ENCODE data around the gene DDX39B. TPM values are rescaled to one million over a fixed set of nuclear protein-coding genes. Genes with fewer than 3 reads are reported as not detected.

The DDX39B gene
- total and polyA plus RNA-seq, 4 donors = 242 to 496 (median 416) TPM

DNA sequence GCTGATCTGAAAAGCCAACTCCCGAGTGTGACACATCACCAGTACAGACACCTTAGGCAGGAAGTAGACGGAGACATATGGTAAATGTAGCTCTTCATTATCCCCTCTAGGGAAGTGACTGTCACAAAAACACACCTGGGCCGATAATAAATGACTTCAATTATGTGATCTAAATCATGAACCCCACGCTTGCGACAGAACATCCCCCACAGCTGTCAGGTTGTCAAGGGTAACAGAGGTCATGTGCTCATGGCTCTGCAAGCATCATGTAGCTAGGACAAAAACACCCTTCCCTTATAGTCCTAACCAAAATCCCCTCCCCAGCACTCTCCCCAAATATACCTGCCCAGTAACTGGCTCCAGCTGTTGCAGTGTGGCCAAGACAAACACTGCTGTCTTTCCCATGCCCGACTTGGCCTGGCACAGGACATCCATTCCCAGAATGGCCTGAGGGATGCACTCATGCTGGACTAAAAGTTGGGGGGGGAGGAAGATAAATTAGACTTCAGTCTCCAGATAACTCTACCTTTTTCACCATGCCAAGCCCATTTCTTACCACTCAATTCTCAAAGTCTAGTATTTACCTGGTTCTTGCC is 2.9 kb downstream of the DDX39B start:
- no peaks in the 10 kb centered on the region for H3K9me3 ChIP-seq (ENCODE audit: control insufficient read depth, insufficient read depth, low read length)
- DNase-seq (ENCODE audit: low read depth in 4 of 6, low spot score in 6 of 6) = no peak
- H3K27ac ChIP-seq (ENCODE audit: low read depth, low read length) = no peak overlapping the region
- H3K4me3 ChIP-seq (ENCODE audit: low read depth, low read length) = no peak overlapping the region
- 89% methylated on average over 3 of the region's 6 CpGs for WGBS (ENCODE audit: insufficient coverage)
- peaks cover 27% of the 10 kb centered on the region for H3K4me1 ChIP-seq (ENCODE audit: control insufficient read depth, insufficient read depth, low read length)
- H3K36me3 ChIP-seq (ENCODE audit: control insufficient read depth, insufficient read depth, low read length) = peaks cover 61% of the 10 kb centered on the region
- no peaks in the 10 kb centered on the region for H3K27me3 ChIP-seq (ENCODE audit: control insufficient read depth, insufficient read depth, low read length)

DNA sequence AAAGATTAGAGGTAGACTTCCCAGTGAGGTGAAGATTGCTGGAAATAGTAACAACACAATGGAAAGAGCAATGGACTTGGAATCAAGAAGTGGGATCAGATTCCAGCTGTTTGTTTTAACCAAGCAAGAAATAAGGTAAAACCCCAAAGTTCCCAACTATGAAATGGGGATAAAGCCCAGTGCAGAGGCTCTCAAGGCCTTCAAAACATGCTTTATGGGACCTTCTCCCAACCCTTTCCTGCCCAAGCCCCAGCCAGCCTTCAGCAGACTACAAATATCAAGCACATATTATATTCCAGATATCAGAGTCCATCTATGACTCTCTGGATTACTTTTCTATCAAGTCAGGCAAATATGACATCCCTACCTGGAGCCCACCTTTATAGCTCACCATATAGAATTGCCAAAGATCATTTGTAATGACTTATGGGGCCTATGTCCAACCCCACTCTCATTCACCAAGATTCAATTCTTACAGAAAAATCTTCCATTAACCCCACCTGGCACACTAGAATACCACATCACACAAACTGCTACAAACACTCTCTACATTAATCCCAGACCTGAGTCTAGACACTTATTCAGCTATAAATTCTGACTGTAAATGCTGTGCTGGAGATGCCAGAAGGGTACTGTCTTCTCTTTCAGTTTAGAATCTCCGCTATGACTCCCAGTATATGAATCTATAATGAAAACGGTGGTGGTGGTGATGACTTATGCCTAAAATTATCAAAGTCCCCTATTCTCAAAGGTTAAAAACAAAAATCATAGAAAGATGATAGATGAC is 6.1 kb downstream of the DDX39B start:
- Histone ChIP-seq H3K4me3 (ENCODE audit: low read depth, low read length) (no peak overlapping the region), H3K9me3 (ENCODE audit: control insufficient read depth, insufficient read depth, low read length) (no peaks in the 10 kb centered on the region), H3K27me3 (ENCODE audit: control insufficient read depth, insufficient read depth, low read length) (no peaks in the 10 kb centered on the region), H3K4me1 (ENCODE audit: control insufficient read depth, insufficient read depth, low read length) (peaks cover 17% of the 10 kb centered on the region), H3K27ac (ENCODE audit: low read depth, low read length) (no peak overlapping the region), H3K36me3 (ENCODE audit: control insufficient read depth, insufficient read depth, low read length) (peaks cover 90% of the 10 kb centered on the region)
- WGBS (ENCODE audit: insufficient coverage) = no CpG with 5 or more reads among the region's 2 CpGs
- no peak for DNase-seq (ENCODE audit: low read depth in 4 of 6, low spot score in 6 of 6)

- H3K9me3 ChIP-seq (ENCODE audit: control insufficient read depth, insufficient read depth, low read length) = no peaks in the 10 kb centered on the region
- WGBS (ENCODE audit: insufficient coverage) = 93% methylated on average over 12 of the region's 24 CpGs
- DNase-seq (ENCODE audit: low read depth in 4 of 6, low spot score in 6 of 6) = no peak
- H3K27ac ChIP-seq (ENCODE audit: low read depth, low read length) = no peak overlapping the region
- H3K27me3 ChIP-seq (ENCODE audit: control insufficient read depth, insufficient read depth, low read length) = no peaks in the 10 kb centered on the region
- H3K4me3 ChIP-seq (ENCODE audit: low read depth, low read length) = no peak overlapping the region
- peaks cover 9% of the 10 kb centered on the region for H3K4me1 ChIP-seq (ENCODE audit: control insufficient read depth, insufficient read depth, low read length)
- H3K36me3 ChIP-seq (ENCODE audit: control insufficient read depth, insufficient read depth, low read length) = peaks cover 91% of the 10 kb centered on the region
These were observed 7.2 kb downstream of the DDX39B start for GRCh38 chr6:31534521-31535040.

DNA sequence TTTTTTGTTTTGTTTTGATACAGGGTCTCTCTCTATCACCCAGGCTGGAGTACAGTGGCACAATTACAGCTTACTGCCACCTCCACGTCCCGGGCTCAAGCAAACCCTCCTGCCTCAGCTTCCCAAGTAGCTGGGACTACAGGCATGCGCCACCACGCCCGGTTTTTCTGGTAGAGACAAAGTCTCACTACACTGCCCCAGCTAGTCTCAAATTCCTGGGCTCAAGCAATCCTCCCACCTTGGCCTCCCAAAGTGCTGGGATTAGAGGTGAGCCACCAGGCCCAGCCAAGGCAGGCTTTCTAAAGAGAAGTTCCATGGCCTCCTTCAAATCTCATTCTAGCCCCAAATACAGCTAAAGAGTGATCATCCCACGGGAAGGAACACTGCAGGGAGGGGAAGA is 7.8 kb downstream of the DDX39B start:
- H3K36me3 ChIP-seq (ENCODE audit: control insufficient read depth, insufficient read depth, low read length) = peaks cover 88% of the 10 kb centered on the region
- no peak overlapping the region for H3K27ac ChIP-seq (ENCODE audit: low read depth, low read length)
- DNase-seq (ENCODE audit: low read depth in 4 of 6, low spot score in 6 of 6) = no peak
- peaks cover 5% of the 10 kb centered on the region for H3K4me1 ChIP-seq (ENCODE audit: control insufficient read depth, insufficient read depth, low read length)
- no peak overlapping the region for H3K4me3 ChIP-seq (ENCODE audit: low read depth, low read length)
- WGBS (ENCODE audit: insufficient coverage) = 98% methylated on average over 6 of the region's 6 CpGs
- no peaks in the 10 kb centered on the region for H3K27me3 ChIP-seq (ENCODE audit: control insufficient read depth, insufficient read depth, low read length)
- no peaks in the 10 kb centered on the region for H3K9me3 ChIP-seq (ENCODE audit: control insufficient read depth, insufficient read depth, low read length)

DNA sequence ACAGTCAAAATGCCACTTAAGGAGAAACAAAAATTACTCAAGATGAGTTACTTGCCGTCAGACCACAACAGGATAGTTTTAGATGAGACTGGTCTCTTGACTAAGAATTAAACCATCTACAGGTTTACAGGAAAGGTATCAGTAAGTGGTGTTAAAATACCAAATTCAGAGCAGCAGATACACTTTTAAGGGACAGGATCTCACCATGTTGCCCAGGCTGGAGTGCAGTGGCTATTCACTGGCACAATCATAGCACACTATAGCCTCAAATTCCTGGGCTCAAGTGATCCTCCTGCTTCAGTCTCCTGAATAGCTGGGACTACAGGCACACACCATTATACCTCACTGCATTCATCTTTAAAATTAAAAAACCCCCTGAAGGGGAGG is 8.4 kb downstream of the DDX39B start:
- Histone ChIP-seq H3K4me3 (ENCODE audit: low read depth, low read length) (no peak overlapping the region), H3K36me3 (ENCODE audit: control insufficient read depth, insufficient read depth, low read length) (peaks cover 85% of the 10 kb centered on the region), H3K9me3 (ENCODE audit: control insufficient read depth, insufficient read depth, low read length) (no peaks in the 10 kb centered on the region), H3K4me1 (ENCODE audit: control insufficient read depth, insufficient read depth, low read length) (peaks cover 3% of the 10 kb centered on the region), H3K27ac (ENCODE audit: low read depth, low read length) (no peak overlapping the region), H3K27me3 (ENCODE audit: control insufficient read depth, insufficient read depth, low read length) (no peaks in the 10 kb centered on the region)
- no peak for DNase-seq (ENCODE audit: low read depth in 4 of 6, low spot score in 6 of 6)
- no CpG with 5 or more reads among the region's 1 CpG for WGBS (ENCODE audit: insufficient coverage)

- H3K36me3 ChIP-seq (ENCODE audit: control insufficient read depth, insufficient read depth, low read length) = peaks cover 79% of the 10 kb centered on the region
- H3K27me3 ChIP-seq (ENCODE audit: control insufficient read depth, insufficient read depth, low read length) = no peaks in the 10 kb centered on the region
- no peak for DNase-seq (ENCODE audit: low read depth in 4 of 6, low spot score in 6 of 6)
- no peak overlapping the region for H3K4me3 ChIP-seq (ENCODE audit: low read depth, low read length)
- 50% methylated on average over 1 of the region's 9 CpGs for WGBS (ENCODE audit: insufficient coverage)
- no peaks in the 10 kb centered on the region for H3K9me3 ChIP-seq (ENCODE audit: control insufficient read depth, insufficient read depth, low read length)
- no peak overlapping the region for H3K27ac ChIP-seq (ENCODE audit: low read depth, low read length)
- H3K4me1 ChIP-seq (ENCODE audit: control insufficient read depth, insufficient read depth, low read length) = peaks cover 3% of the 10 kb centered on the region
These were observed 9.0 kb downstream of the DDX39B start for GRCh38 chr6:31532644-31533454.

- Histone ChIP-seq H3K27ac (ENCODE audit: low read depth, low read length) (no peak overlapping the region), H3K9me3 (ENCODE audit: control insufficient read depth, insufficient read depth, low read length) (no peaks in the 10 kb centered on the region), H3K4me1 (ENCODE audit: control insufficient read depth, insufficient read depth, low read length) (peaks cover 3% of the 10 kb centered on the region), H3K36me3 (ENCODE audit: control insufficient read depth, insufficient read depth, low read length) (peaks cover 72% of the 10 kb centered on the region), H3K4me3 (ENCODE audit: low read depth, low read length) (no peak overlapping the region), H3K27me3 (ENCODE audit: control insufficient read depth, insufficient read depth, low read length) (no peaks in the 10 kb centered on the region)
- DNase-seq (ENCODE audit: low read depth in 4 of 6, low spot score in 6 of 6) = no peak
- 90% methylated on average over 2 of the region's 9 CpGs for WGBS (ENCODE audit: insufficient coverage)
These were observed 9.8 kb downstream of the DDX39B start for GRCh38 chr6:31531771-31532643.

- WGBS (ENCODE audit: insufficient coverage) = no CpG with 5 or more reads among the region's 7 CpGs
- H3K27me3 ChIP-seq (ENCODE audit: control insufficient read depth, insufficient read depth, low read length) = no peaks in the 10 kb centered on the region
- H3K4me3 ChIP-seq (ENCODE audit: low read depth, low read length) = no peak overlapping the region
- H3K27ac ChIP-seq (ENCODE audit: low read depth, low read length) = no peak overlapping the region
- peaks cover 3% of the 10 kb centered on the region for H3K4me1 ChIP-seq (ENCODE audit: control insufficient read depth, insufficient read depth, low read length)
- H3K36me3 ChIP-seq (ENCODE audit: control insufficient read depth, insufficient read depth, low read length) = peaks cover 64% of the 10 kb centered on the region
- H3K9me3 ChIP-seq (ENCODE audit: control insufficient read depth, insufficient read depth, low read length) = no peaks in the 10 kb centered on the region
- DNase-seq (ENCODE audit: low read depth in 4 of 6, low spot score in 6 of 6) = no peak
These were observed 10.6 kb downstream of the DDX39B start for GRCh38 chr6:31531162-31531561.

DNA sequence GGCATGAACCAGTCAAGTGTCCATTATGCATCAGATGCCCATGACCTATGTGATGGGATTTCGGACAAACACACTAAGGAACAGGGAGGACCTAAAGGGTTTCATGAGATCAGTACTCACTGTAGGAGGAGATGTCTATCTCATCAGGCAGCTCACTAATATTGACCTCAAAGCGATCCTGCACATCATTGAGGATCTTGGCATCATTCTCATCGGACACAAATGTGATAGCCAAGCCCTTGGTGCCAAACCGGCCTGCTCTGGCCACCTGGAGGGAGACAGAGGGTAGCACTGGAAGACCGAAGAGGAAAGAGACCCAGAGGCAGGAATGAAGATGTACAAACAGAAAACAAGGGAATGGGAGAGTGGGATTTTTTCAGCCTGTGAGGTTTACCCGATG is 11.1 kb downstream of the DDX39B start:
- Histone ChIP-seq H3K27ac (ENCODE audit: low read depth, low read length) (no peak overlapping the region), H3K4me3 (ENCODE audit: low read depth, low read length) (no peak overlapping the region), H3K27me3 (ENCODE audit: control insufficient read depth, insufficient read depth, low read length) (no peaks in the 10 kb centered on the region), H3K36me3 (ENCODE audit: control insufficient read depth, insufficient read depth, low read length) (peaks cover 59% of the 10 kb centered on the region), H3K9me3 (ENCODE audit: control insufficient read depth, insufficient read depth, low read length) (no peaks in the 10 kb centered on the region), H3K4me1 (ENCODE audit: control insufficient read depth, insufficient read depth, low read length) (peaks cover 3% of the 10 kb centered on the region)
- WGBS (ENCODE audit: insufficient coverage) = 84% methylated on average over 3 of the region's 6 CpGs
- no peak for DNase-seq (ENCODE audit: low read depth in 4 of 6, low spot score in 6 of 6)
